Nephron (organoid): ENCODE results near the gene STK10.

Source experiments
- H3K27ac Mint-ChIP-seq, 3 experiments: 2 replicates each; pipeline ENCODE4 v1.8.0; 2020; ENCODE audit warnings: mixed read lengths in 3 of 3, mild to moderate bottlenecking in 2 of 3, moderate library complexity in 1 of 3
- H3K27me3 Mint-ChIP-seq: 2 replicates; pipeline ENCODE4 v1.8.0; 2021; ENCODE audit warnings: low read depth, mild to moderate bottlenecking, moderate library complexity, mixed read lengths
- H3K36me3 Mint-ChIP-seq: 2 replicates; pipeline ENCODE4 v1.8.0; 2020; ENCODE audit warnings: low read depth, mixed read lengths
- H3K4me1 Mint-ChIP-seq: 2 replicates; pipeline ENCODE4 v1.8.0; 2020; ENCODE audit warnings: mixed read lengths
- H3K4me3 Mint-ChIP-seq, 3 experiments: 2 replicates each; pipeline ENCODE4 v1.8.0; 2020; ENCODE audit warnings: mild to moderate bottlenecking in 3 of 3, mixed read lengths in 3 of 3, moderate library complexity in 2 of 3
- H3K9me3 Mint-ChIP-seq: 2 replicates; pipeline ENCODE4 v1.8.0; 2020; ENCODE audit warnings: mixed read lengths
- TF ChIP-seq, protein P1 (sequence below), 3 experiments: fragments of 200-600 bp; sonication (generic); IDR thresholded peaks; one replicate each; pipeline ENCODE4 v1.5.0; 2021; ENCODE audit warnings: antibody characterized with exemption in 3 of 3; ENCODE audit not compliant: unreplicated experiment in 3 of 3

Gene STK10

DNA sequence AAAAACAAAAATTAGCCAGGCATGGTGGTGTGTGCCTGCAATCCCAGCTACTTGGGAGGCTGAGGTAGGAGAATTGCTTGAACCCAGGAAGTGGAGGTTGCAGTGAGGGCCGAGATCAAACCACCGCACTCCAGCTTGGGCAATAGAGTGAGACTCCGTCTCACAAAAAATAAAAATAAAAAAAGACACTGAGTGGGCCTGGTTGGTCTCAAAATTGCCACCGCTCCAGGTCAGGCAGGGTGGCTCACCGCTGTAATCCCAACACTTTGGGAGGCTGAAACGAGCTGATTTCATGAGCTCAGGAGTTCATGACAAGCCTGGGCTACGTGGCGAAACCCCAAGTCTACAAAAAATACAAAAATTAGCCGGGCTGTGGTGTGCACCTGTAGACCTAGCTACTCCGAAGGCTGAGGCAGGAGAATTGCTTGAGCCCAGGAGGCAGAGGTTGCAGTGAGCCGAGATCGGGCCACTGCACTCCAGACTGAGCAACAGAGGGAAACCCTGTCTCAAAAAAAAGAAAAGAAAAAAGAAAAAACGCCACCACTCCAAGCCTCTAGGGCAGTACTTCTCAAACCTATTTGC, 1.8 kb downstream of the STK10 start:
- TF ChIP-seq, protein P1, sequence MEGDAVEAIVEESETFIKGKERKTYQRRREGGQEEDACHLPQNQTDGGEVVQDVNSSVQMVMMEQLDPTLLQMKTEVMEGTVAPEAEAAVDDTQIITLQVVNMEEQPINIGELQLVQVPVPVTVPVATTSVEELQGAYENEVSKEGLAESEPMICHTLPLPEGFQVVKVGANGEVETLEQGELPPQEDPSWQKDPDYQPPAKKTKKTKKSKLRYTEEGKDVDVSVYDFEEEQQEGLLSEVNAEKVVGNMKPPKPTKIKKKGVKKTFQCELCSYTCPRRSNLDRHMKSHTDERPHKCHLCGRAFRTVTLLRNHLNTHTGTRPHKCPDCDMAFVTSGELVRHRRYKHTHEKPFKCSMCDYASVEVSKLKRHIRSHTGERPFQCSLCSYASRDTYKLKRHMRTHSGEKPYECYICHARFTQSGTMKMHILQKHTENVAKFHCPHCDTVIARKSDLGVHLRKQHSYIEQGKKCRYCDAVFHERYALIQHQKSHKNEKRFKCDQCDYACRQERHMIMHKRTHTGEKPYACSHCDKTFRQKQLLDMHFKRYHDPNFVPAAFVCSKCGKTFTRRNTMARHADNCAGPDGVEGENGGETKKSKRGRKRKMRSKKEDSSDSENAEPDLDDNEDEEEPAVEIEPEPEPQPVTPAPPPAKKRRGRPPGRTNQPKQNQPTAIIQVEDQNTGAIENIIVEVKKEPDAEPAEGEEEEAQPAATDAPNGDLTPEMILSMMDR (IDR thresholded peaks at IDR 0.05; ENCODE audit: unreplicated experiment in 3 of 3): no peak
- H3K4me1 Mint-ChIP-seq: peaks cover 21% of the 10 kb centered on the region
- peaks cover 32% of the 10 kb centered on the region for H3K27me3 Mint-ChIP-seq
- H3K27ac Mint-ChIP-seq: no peak overlapping the region
- H3K9me3 Mint-ChIP-seq: no peaks in the 10 kb centered on the region
- peak overlapping the region; percentile 89 to 94 (median 93) for H3K4me3 Mint-ChIP-seq
- H3K36me3 Mint-ChIP-seq: peaks cover 3% of the 10 kb centered on the region

DNA sequence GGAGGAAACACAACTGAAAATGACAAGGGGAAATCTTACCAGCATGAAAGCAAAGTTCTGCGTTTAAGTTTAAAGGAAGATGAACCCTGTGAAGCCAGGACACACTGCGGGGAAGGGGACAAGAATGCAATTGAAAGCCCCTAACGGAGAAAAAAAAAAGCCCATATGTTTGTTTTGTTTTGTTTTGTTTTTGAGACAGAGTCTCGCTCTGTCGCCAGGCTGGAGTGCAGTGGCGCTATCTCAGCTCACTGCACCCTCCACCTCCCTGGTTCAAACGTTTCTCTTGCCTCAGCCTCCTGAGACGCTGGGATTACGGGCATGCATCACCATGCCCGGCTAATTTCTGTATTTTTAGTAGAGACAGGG, 2.9 kb downstream of the STK10 start:
- Mint-ChIP-seq H3K27me3 (peaks cover 27% of the 10 kb centered on the region), H3K9me3 (no peaks in the 10 kb centered on the region), H3K36me3 (peaks cover 3% of the 10 kb centered on the region), H3K4me3 (peak overlapping the region; percentile 50 to 78 (median 71)), H3K4me1 (peaks cover 21% of the 10 kb centered on the region), H3K27ac (no peak overlapping the region)
- TF ChIP-seq, protein P1 (IDR thresholded peaks at IDR 0.05; ENCODE audit: unreplicated experiment in 3 of 3): no peak

- Mint-ChIP-seq H3K36me3 (peaks cover 3% of the 10 kb centered on the region), H3K4me1 (peaks cover 21% of the 10 kb centered on the region), H3K27me3 (peaks cover 18% of the 10 kb centered on the region)
These were observed 4.1 kb downstream of the STK10 start for GRCh38 chr5:172183881-172184280.

DNA sequence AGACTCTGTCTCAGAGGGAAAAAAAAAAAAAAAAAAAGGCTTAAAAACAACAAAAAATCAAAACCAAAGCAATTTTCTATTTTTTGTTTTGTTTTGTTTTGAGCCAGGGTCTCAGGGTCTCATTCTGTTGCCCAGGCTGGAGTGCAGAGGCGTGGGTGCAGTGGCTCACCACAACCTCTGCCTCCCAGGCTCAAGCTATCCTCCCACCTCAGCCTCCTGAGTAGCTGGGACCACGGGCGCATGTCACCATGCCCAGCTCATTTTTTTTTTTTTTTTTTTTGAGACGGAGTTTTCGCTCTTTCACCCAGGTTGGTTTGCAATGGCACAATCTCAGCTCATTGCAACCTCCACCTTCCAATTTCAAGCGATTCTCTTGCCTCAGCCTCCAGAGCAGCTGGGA, 5.7 kb downstream of the STK10 start:
- Mint-ChIP-seq H3K27ac (no peak overlapping the region), H3K9me3 (no peaks in the 10 kb centered on the region), H3K4me3 (no peak overlapping the region), H3K36me3 (peaks cover 3% of the 10 kb centered on the region), H3K4me1 (peaks cover 19% of the 10 kb centered on the region), H3K27me3 (peaks cover 19% of the 10 kb centered on the region)
- TF ChIP-seq, protein P1 (IDR thresholded peaks at IDR 0.05; ENCODE audit: unreplicated experiment in 3 of 3): no peak

More at GRCh38 chr5:172183881-172184280, 4.1 kb downstream of the STK10 start:
- TF ChIP-seq, protein P1 (IDR thresholded peaks at IDR 0.05; ENCODE audit: unreplicated experiment in 3 of 3): no peak
- no peak overlapping the region for H3K27ac Mint-ChIP-seq
- no peaks in the 10 kb centered on the region for H3K9me3 Mint-ChIP-seq
- H3K4me3 Mint-ChIP-seq: no peak overlapping the region

- Mint-ChIP-seq H3K27me3 (peaks cover 12% of the 10 kb centered on the region), H3K4me1 (peaks cover 16% of the 10 kb centered on the region), H3K36me3 (peaks cover 3% of the 10 kb centered on the region), H3K9me3 (no peaks in the 10 kb centered on the region), H3K4me3 (no peak overlapping the region), H3K27ac (peak overlapping the region in 1 of 3 experiments; percentile 33)
- TF ChIP-seq, protein P1 (IDR thresholded peaks at IDR 0.05; ENCODE audit: unreplicated experiment in 3 of 3): no peak
These were observed 7.1 kb downstream of the STK10 start for GRCh38 chr5:172180936-172181335.
